GM23338 (cell line): Measurements from ENCODE around the gene CDKAL1. TPM values are rescaled to one million over a fixed set of nuclear protein-coding genes. Genes with fewer than 3 reads are reported as not detected.
A peak's percentile ranks its signal among the peaks of the same experiment; 100 is the strongest.

Experiments
- ATAC-seq: fragments of 200-7000 bp; cut with Tn5 transposase; 3 replicates; pipeline ENCODE4 v1.9.1; 2020
- DNase-seq: peaks from one replicate; pipeline ENCODE4 v3.0.0-alpha.2; 2015; ENCODE audit warnings: low spot score
- H2AFZ ChIP-seq: fragments of 200-600 bp; sonication (generic); 2 replicates; pipeline ENCODE4 v1.8.0; 2016; ENCODE audit warnings: antibody characterized with exemption, mild to moderate bottlenecking, moderate library complexity
- H3F3A ChIP-seq: fragments of 200-600 bp; sonication (generic); replicated peaks from 2 replicates; pipeline ENCODE4 v1.8.0; 2017; ENCODE audit warnings: antibody characterized with exemption, mixed run types, low read depth
- H3K27ac ChIP-seq: fragments of 200-600 bp; sonication (generic); 2 replicates; pipeline ENCODE4 v1.6.1; 2016; ENCODE audit warnings: low read depth
- H3K27me3 ChIP-seq: fragments of 200-600 bp; sonication (generic); 2 replicates; pipeline ENCODE4 v1.8.0; 2016; ENCODE audit warnings: mild to moderate bottlenecking, mixed run types, moderate library complexity; ENCODE audit not compliant: insufficient read depth
- H3K36me3 ChIP-seq: fragments of 200-600 bp; sonication (generic); 2 replicates; pipeline ENCODE4 v1.8.0; 2016; ENCODE audit warnings: mild to moderate bottlenecking; ENCODE audit not compliant: insufficient read depth
- H3K4me1 ChIP-seq: fragments of 200-600 bp; sonication (generic); 2 replicates; pipeline ENCODE4 v1.8.0; 2016; ENCODE audit warnings: mild to moderate bottlenecking, moderate library complexity; ENCODE audit not compliant: insufficient read depth
- H3K4me2 ChIP-seq: fragments of 200-600 bp; sonication (generic); 2 replicates; pipeline ENCODE4 v1.7.1; 2017; ENCODE audit warnings: mixed run types
- H3K4me3 ChIP-seq: fragments of 200-600 bp; sonication (generic); 2 replicates; pipeline ENCODE4 v1.6.1; 2016; ENCODE audit warnings: mixed run types
- H3K79me2 ChIP-seq: fragments of 200-600 bp; sonication (generic); replicated peaks from 2 replicates; pipeline ENCODE4 v1.8.0; 2017; ENCODE audit warnings: mild to moderate bottlenecking; ENCODE audit not compliant: insufficient read depth
- H3K9me2 ChIP-seq: fragments of 200-600 bp; sonication (generic); 2 replicates; pipeline ENCODE4 v1.8.0; 2017; ENCODE audit not compliant: insufficient read depth
- H4K20me1 ChIP-seq: fragments of 200-600 bp; sonication (generic); replicated peaks from 2 replicates; pipeline ENCODE4 v1.8.0; 2017; ENCODE audit warnings: mild to moderate bottlenecking; ENCODE audit not compliant: insufficient read depth
- H3K27ac Mint-ChIP-seq: 2 replicates; pipeline ENCODE4 v1.8.0; 2020; ENCODE audit warnings: inconsistent platforms, mild to moderate bottlenecking, moderate library complexity, mixed read lengths
- H3K27me3 Mint-ChIP-seq: 3 replicates; pipeline ENCODE4 v1.8.0; 2022; ENCODE audit warnings: low read depth, mild to moderate bottlenecking, moderate library complexity, mixed read lengths, inconsistent platforms; ENCODE audit not compliant: insufficient read depth, poor library complexity
- H3K36me3 Mint-ChIP-seq: 3 replicates; pipeline ENCODE4 v1.8.0; 2021; ENCODE audit warnings: low read depth, mild to moderate bottlenecking, inconsistent platforms, moderate library complexity, mixed read lengths
- H3K4me1 Mint-ChIP-seq: 3 replicates; pipeline ENCODE4 v1.8.0; 2020; ENCODE audit warnings: mild to moderate bottlenecking, inconsistent platforms, mixed read lengths
- H3K4me3 Mint-ChIP-seq: 3 replicates; pipeline ENCODE4 v1.8.0; 2021; ENCODE audit warnings: moderate library complexity, mild to moderate bottlenecking, inconsistent platforms, mixed read lengths
- H3K9me3 Mint-ChIP-seq: 3 replicates; pipeline ENCODE4 v1.8.0; 2020; ENCODE audit warnings: moderate library complexity, mild to moderate bottlenecking, inconsistent platforms, mixed read lengths
- ETS1 ChIP-seq: IDR thresholded peaks from 2 replicates; pipeline ENCODE4 v1.6.1; 2016; ENCODE audit warnings: antibody characterized with exemption
- EZH2 ChIP-seq: fragments of 200-600 bp; sonication (generic); IDR thresholded peaks from one replicate; pipeline ENCODE4 v1.8.0; 2017; ENCODE audit warnings: antibody characterized with exemption, mild to moderate bottlenecking, low read depth; ENCODE audit not compliant: unreplicated experiment
- EZH2phosphoT487 ChIP-seq: fragments of 200-600 bp; sonication (generic); IDR thresholded peaks from one replicate; pipeline ENCODE4 v1.8.1; 2018; ENCODE audit warnings: antibody characterized with exemption; ENCODE audit not compliant: unreplicated experiment
- NANOG ChIP-seq: IDR thresholded peaks from 2 replicates; pipeline ENCODE4 v1.6.1; 2016; ENCODE audit warnings: antibody characterized with exemption, borderline replicate concordance
- POLR2AphosphoS5 ChIP-seq: IDR thresholded peaks from 2 replicates; pipeline ENCODE4 v1.6.1; 2016; ENCODE audit warnings: antibody characterized with exemption, low read depth
- ZNF114 ChIP-seq: fragments of 250-450 bp; sonication (Bioruptor Pico); IDR thresholded peaks from 2 replicates; pipeline ENCODE4 v1.5.0; 2020; ENCODE audit warnings: mild to moderate bottlenecking, moderate library complexity
- ZNF462 ChIP-seq: fragments of 250-450 bp; sonication (Bioruptor Pico); IDR thresholded peaks from 2 replicates; pipeline ENCODE4 v1.5.0; 2020; ENCODE audit warnings: mild to moderate bottlenecking, moderate library complexity
- polyA plus RNA-seq: library from polyadenylated mRNA; unstranded; fragments of >200 nt; fragmentation: Nextera tagmentation; extraction: Ambion mirVana; gene quantifications from 2 replicates; pipeline ENCODE4 v1.2.1, GENCODE V29; 2016
- total RNA-seq: library from RNA; depleted of rRNA; stranded (reverse); fragments of >200 nt; shearing (Covaris generic); gene quantifications from 2 replicates; pipeline ENCODE4 v1.2.3, GENCODE V29; 2014

The CDKAL1 gene
- total and polyA plus RNA-seq, 2 experiments from 2014 or later = 17.8 to 35.0 TPM

GRCh38 chr6:20919677-20920385 lies 385.6 kb downstream of the CDKAL1 start:
- H3K79me2 ChIP-seq = no peaks in the 10 kb centered on the region
- H3K27me3 ChIP-seq = no peaks in the 10 kb centered on the region
- H4K20me1 ChIP-seq = no peaks in the 10 kb centered on the region
- H3K4me1 Mint-ChIP-seq = peaks cover 16% of the 10 kb centered on the region; the same call in 2 of the 3 replicates
- H3F3A ChIP-seq = no peaks in the 10 kb centered on the region
- H3K4me3 Mint-ChIP-seq = no peak overlapping the region
- H2AFZ ChIP-seq = no peak overlapping the region
- ATAC-seq (peak; percentile 37; the same call in 1 of the 3 replicates), DNase-seq (no peak)
- peaks cover 17% of the 10 kb centered on the region for H3K36me3 Mint-ChIP-seq
- H3K36me3 ChIP-seq = peaks cover 4% of the 10 kb centered on the region
- H3K27ac Mint-ChIP-seq = 0 out of 2 replicates have a peak overlapping the region, but pooled peaks have one; percentile 41
- H3K27me3 Mint-ChIP-seq = peaks cover 2% of the 10 kb centered on the region
- H3K9me3 Mint-ChIP-seq = peaks cover 16% of the 10 kb centered on the region
- no peak overlapping the region for H3K4me2 ChIP-seq
- TF ChIP-seq NANOG (no peak), ZNF462 (no peak), POLR2AphosphoS5 (no peak), EZH2phosphoT487 (no peak), ETS1 (no peak), ZNF114 (CRISPR knock-in tag) (no peak), EZH2 (no peak)
- H3K27ac ChIP-seq = peak overlapping the region; percentile 20; the same call in 1 of the 2 replicates
- H3K4me3 ChIP-seq = no peak overlapping the region
- no peaks in the 10 kb centered on the region for H3K9me2 ChIP-seq
- H3K4me1 ChIP-seq = peaks cover 15% of the 10 kb centered on the region
